ENCODE data around the gene LPIN3. TPM values are rescaled to one million over a fixed set of nuclear protein-coding genes. Genes with fewer than 3 reads are reported as not detected.

The LPIN3 gene
- total RNA-seq, 6 experiments from 2014 or later: 11.9 to 14.2 (median 13.2) TPM

- Mint-ChIP-seq H3K27ac (no peak overlapping the region), H3K4me3 (no peak overlapping the region), H3K36me3 (ENCODE audit: low read depth) (no peaks in the 10 kb centered on the region), H3K9me3 (no peaks in the 10 kb centered on the region), H3K4me1 (ENCODE audit: low read depth) (peaks cover 27% of the 10 kb centered on the region), H3K27me3 (ENCODE audit: insufficient read depth) (no peaks in the 10 kb centered on the region)
- TF ChIP-seq, protein P1, sequence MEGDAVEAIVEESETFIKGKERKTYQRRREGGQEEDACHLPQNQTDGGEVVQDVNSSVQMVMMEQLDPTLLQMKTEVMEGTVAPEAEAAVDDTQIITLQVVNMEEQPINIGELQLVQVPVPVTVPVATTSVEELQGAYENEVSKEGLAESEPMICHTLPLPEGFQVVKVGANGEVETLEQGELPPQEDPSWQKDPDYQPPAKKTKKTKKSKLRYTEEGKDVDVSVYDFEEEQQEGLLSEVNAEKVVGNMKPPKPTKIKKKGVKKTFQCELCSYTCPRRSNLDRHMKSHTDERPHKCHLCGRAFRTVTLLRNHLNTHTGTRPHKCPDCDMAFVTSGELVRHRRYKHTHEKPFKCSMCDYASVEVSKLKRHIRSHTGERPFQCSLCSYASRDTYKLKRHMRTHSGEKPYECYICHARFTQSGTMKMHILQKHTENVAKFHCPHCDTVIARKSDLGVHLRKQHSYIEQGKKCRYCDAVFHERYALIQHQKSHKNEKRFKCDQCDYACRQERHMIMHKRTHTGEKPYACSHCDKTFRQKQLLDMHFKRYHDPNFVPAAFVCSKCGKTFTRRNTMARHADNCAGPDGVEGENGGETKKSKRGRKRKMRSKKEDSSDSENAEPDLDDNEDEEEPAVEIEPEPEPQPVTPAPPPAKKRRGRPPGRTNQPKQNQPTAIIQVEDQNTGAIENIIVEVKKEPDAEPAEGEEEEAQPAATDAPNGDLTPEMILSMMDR (IDR thresholded peaks at IDR 0.05): no peak
- no peak for DNase-seq
These were observed 36.6 kb upstream of the LPIN3 start for GRCh38 chr20:41304002-41304401.

DNA sequence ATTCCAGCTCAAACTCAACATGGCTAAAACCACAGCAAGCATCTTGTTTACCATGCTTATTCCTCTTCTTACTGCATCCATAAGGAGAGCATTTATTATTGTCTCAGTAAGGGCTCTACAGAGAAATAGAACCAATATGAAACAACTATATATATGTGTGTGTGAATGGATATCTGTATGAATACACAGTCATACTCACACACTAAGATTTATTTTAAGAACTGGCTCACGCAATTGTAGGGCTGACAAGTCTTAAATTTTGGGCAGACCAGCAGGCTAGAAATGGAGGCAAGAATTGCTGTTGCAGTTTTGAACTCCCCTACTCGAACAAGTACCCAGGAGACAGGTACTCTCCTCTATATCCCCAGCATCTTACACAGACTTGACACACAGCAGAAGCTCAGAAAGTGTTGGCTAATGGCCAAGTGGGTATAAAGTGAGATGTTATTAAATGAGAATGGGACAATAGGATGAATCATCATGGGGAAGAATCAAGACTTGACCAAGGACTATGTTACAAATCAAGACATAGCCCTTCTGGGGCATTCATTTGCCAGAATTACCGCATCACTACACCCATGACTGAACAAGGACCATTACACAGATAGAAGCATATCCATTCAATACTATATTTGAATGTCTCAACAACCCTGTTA lies 36.1 kb upstream of the LPIN3 start:
- Mint-ChIP-seq H3K4me3 (no peak overlapping the region), H3K9me3 (no peaks in the 10 kb centered on the region), H3K27ac (no peak overlapping the region), H3K4me1 (ENCODE audit: low read depth) (peaks cover 32% of the 10 kb centered on the region), H3K27me3 (ENCODE audit: insufficient read depth) (no peaks in the 10 kb centered on the region), H3K36me3 (ENCODE audit: low read depth) (0 out of 2 replicates have a peak, but pooled peaks cover 1% of the 10 kb centered on the region)
- no peak for DNase-seq
- TF ChIP-seq, protein P1 (IDR thresholded peaks at IDR 0.05): no peak

DNA sequence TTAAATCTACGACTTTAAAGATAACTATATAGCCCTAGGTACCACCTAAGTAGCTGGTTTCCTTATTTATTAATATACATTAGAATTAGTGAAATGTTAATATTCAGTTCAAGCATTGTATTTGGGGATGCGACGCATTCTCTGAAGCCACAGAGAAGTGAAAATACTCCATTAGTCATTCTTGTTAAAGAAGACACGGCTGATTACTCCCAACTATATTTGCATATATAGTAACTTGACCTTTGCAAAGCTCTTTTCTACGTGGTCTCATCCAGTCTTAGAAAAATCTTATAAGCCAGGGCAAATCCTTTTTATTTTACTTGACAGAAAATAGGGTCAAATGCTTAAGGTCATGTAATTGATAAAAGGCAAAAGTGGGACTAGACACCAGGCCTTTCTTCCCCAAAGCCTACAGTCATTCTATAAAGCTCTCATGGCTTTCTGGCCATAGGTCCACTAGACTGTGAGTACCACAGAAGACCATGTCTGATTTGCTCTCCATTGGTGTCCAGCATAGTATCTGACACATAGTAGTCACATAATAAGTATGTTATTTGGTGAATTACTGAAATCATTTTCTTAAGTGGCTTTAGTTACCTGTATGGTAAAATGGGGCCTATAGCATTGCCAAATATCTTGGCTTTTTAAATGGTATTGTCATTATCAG lies 34.4 kb upstream of the LPIN3 start:
- Mint-ChIP-seq H3K27me3 (ENCODE audit: insufficient read depth) (no peaks in the 10 kb centered on the region), H3K4me1 (ENCODE audit: low read depth) (peaks cover 44% of the 10 kb centered on the region), H3K27ac (no peak overlapping the region), H3K4me3 (no peak overlapping the region), H3K36me3 (ENCODE audit: low read depth) (0 out of 2 replicates have a peak, but pooled peaks cover 3% of the 10 kb centered on the region), H3K9me3 (no peaks in the 10 kb centered on the region)
- DNase-seq: no peak
- TF ChIP-seq, protein P1 (IDR thresholded peaks at IDR 0.05): no peak

- H3K4me3 Mint-ChIP-seq: no peak overlapping the region
- no peaks in the 10 kb centered on the region for H3K27me3 Mint-ChIP-seq (ENCODE audit: insufficient read depth)
- no peaks in the 10 kb centered on the region for H3K9me3 Mint-ChIP-seq
- peak overlapping the region; percentile 91 for H3K27ac Mint-ChIP-seq
- 0 out of 2 replicates have a peak, but pooled peaks cover 3% of the 10 kb centered on the region for H3K36me3 Mint-ChIP-seq (ENCODE audit: low read depth)
- TF ChIP-seq, protein P1 (IDR thresholded peaks at IDR 0.05): no peak
- H3K4me1 Mint-ChIP-seq (ENCODE audit: low read depth): peaks cover 50% of the 10 kb centered on the region
- no peak for DNase-seq
These were observed 33.6 kb upstream of the LPIN3 start for GRCh38 chr20:41307021-41307420.

- Mint-ChIP-seq H3K36me3 (ENCODE audit: low read depth) (0 out of 2 replicates have a peak, but pooled peaks cover 3% of the 10 kb centered on the region), H3K4me1 (ENCODE audit: low read depth) (peaks cover 50% of the 10 kb centered on the region), H3K27ac (peak overlapping the region; percentile 91), H3K27me3 (ENCODE audit: insufficient read depth) (no peaks in the 10 kb centered on the region), H3K9me3 (no peaks in the 10 kb centered on the region), H3K4me3 (peak overlapping the region; percentile 38)
- peak; percentile 84 for DNase-seq
- TF ChIP-seq, protein P1 (IDR thresholded peaks at IDR 0.05): no peak
These were observed 32.3 kb upstream of the LPIN3 start for GRCh38 chr20:41308290-41308711.

Data from HFFc6 (cell line).